ENCODE data around the gene MAP3K1.
A peak's percentile ranks its signal among the peaks of the same experiment; 100 is the strongest.
"Not testable (repeated sequence)": the region's sequence is repeated elsewhere in the genome, so short reads cannot be mapped to it uniquely, and the experiment has no call there.

The MAP3K1 gene

GRCh38 chr5:56815658-56816545, 553 bp downstream of the MAP3K1 start:
- peak in 1 of 2 donors; percentile 25 for DNase-seq (ENCODE audit: extremely low read depth in 1 of 2, low read depth in 1 of 2)

- peak; percentile 37 to 44 for DNase-seq (ENCODE audit: extremely low read depth in 1 of 2, low read depth in 1 of 2)
Observed at GRCh38 chr5:56816546-56817081, 1.3 kb downstream of the MAP3K1 start.

- no peak for DNase-seq (ENCODE audit: extremely low read depth in 1 of 2, low read depth in 1 of 2)
Observed at GRCh38 chr5:56817263-56818014, 2.1 kb downstream of the MAP3K1 start.

GRCh38 chr5:56818450-56819037, 3.2 kb downstream of the MAP3K1 start:
- DNase-seq (ENCODE audit: extremely low read depth in 1 of 2, low read depth in 1 of 2), result no peak

GRCh38 chr5:56819060-56819881, 3.9 kb downstream of the MAP3K1 start:
- no peak for DNase-seq (ENCODE audit: extremely low read depth in 1 of 2, low read depth in 1 of 2)

GRCh38 chr5:56821868-56822267, 6.5 kb downstream of the MAP3K1 start:
- DNase-seq (ENCODE audit: extremely low read depth in 1 of 2, low read depth in 1 of 2), result not testable (repeated sequence)

- DNase-seq (ENCODE audit: extremely low read depth in 1 of 2, low read depth in 1 of 2), result no peak
Observed at GRCh38 chr5:56822981-56823380, 7.6 kb downstream of the MAP3K1 start.

GRCh38 chr5:56824019-56824418, 8.7 kb downstream of the MAP3K1 start:
- DNase-seq (ENCODE audit: extremely low read depth in 1 of 2, low read depth in 1 of 2), result no peak

GRCh38 chr5:56825222-56825824, 10.0 kb downstream of the MAP3K1 start:
- DNase-seq (ENCODE audit: extremely low read depth in 1 of 2, low read depth in 1 of 2), result no peak

- no peak for DNase-seq (ENCODE audit: extremely low read depth in 1 of 2, low read depth in 1 of 2)
Observed at GRCh38 chr5:56827049-56827448, 11.7 kb downstream of the MAP3K1 start.

GRCh38 chr5:56827924-56828323, 12.6 kb downstream of the MAP3K1 start:
- no peak for DNase-seq (ENCODE audit: extremely low read depth in 1 of 2, low read depth in 1 of 2)

- peak in 1 of 2 donors; percentile 50 for DNase-seq (ENCODE audit: extremely low read depth in 1 of 2, low read depth in 1 of 2)
Observed at GRCh38 chr5:56829137-56829908, 14.0 kb downstream of the MAP3K1 start.

- DNase-seq (ENCODE audit: extremely low read depth in 1 of 2, low read depth in 1 of 2), result no peak
Observed at GRCh38 chr5:56831773-56832172, 16.4 kb downstream of the MAP3K1 start.

GRCh38 chr5:56833325-56833724, 18.0 kb downstream of the MAP3K1 start:
- no peak for DNase-seq (ENCODE audit: extremely low read depth in 1 of 2, low read depth in 1 of 2)

- DNase-seq (ENCODE audit: extremely low read depth in 1 of 2, low read depth in 1 of 2), result no peak
Observed at GRCh38 chr5:56837381-56837780, 22.0 kb downstream of the MAP3K1 start.

- DNase-seq (ENCODE audit: extremely low read depth in 1 of 2, low read depth in 1 of 2), result no peak
Observed at GRCh38 chr5:56837956-56838355, 22.6 kb downstream of the MAP3K1 start.

- no peak for DNase-seq (ENCODE audit: extremely low read depth in 1 of 2, low read depth in 1 of 2)
Observed at GRCh38 chr5:56838409-56839039, 23.2 kb downstream of the MAP3K1 start.

- DNase-seq (ENCODE audit: extremely low read depth in 1 of 2, low read depth in 1 of 2), result no peak
Observed at GRCh38 chr5:56839062-56839461, 23.7 kb downstream of the MAP3K1 start.

GRCh38 chr5:56840597-56840996, 25.2 kb downstream of the MAP3K1 start:
- no peak for DNase-seq (ENCODE audit: extremely low read depth in 1 of 2, low read depth in 1 of 2)

Data from stimulated activated CD8-positive, alpha-beta memory T cell treated with anti-CD3 and anti-CD28 coated beads, Interleukin-7, amount 100 ng/mL, for 48 hours (primary cell).